ENCODE results near the gene SLC9A2. TPM values are rescaled to one million over a fixed set of nuclear protein-coding genes. Genes with fewer than 3 reads are reported as not detected.
A peak's percentile ranks its signal among the peaks of the same experiment; 100 is the strongest.

SLC9A2 gene
- total RNA-seq, 1 donor from 2014 or later: 10.0 TPM

DNA sequence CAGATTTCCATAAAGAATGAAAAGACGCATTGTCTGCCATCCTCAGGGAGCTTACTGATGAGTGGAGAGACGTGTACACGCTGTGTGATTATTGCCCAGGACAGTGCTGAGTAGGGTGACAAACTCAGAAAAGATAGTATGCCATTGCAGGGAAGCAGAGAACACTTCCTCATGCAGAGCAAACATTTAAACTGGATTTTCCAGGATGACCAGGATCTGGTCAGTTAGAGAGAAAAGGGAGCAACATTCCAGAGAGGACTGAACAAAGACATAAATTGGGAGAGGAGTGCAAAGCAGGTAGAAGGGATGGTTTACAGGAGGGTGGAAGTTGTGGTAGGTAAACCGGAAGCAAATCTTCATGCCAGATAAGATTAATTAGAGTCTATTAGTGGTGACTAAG, 2.3 kb downstream of the SLC9A2 start:
- no peak overlapping the region for H3K27ac Mint-ChIP-seq
- DNase-seq (ENCODE audit: extremely low spot score, unreplicated experiment): no peak
- peaks cover 71% of the 10 kb centered on the region for H3K27me3 Mint-ChIP-seq
- H3K4me1 Mint-ChIP-seq (ENCODE audit: unreplicated experiment): peaks cover 11% of the 10 kb centered on the region
- H3K9me3 Mint-ChIP-seq: no peaks in the 10 kb centered on the region
- TF ChIP-seq, protein P1, sequence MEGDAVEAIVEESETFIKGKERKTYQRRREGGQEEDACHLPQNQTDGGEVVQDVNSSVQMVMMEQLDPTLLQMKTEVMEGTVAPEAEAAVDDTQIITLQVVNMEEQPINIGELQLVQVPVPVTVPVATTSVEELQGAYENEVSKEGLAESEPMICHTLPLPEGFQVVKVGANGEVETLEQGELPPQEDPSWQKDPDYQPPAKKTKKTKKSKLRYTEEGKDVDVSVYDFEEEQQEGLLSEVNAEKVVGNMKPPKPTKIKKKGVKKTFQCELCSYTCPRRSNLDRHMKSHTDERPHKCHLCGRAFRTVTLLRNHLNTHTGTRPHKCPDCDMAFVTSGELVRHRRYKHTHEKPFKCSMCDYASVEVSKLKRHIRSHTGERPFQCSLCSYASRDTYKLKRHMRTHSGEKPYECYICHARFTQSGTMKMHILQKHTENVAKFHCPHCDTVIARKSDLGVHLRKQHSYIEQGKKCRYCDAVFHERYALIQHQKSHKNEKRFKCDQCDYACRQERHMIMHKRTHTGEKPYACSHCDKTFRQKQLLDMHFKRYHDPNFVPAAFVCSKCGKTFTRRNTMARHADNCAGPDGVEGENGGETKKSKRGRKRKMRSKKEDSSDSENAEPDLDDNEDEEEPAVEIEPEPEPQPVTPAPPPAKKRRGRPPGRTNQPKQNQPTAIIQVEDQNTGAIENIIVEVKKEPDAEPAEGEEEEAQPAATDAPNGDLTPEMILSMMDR (conservative IDR thresholded peaks at IDR 0.05): no peak
- peak overlapping the region; percentile 61 for H3K4me3 Mint-ChIP-seq
- no peaks in the 10 kb centered on the region for H3K36me3 Mint-ChIP-seq

DNA sequence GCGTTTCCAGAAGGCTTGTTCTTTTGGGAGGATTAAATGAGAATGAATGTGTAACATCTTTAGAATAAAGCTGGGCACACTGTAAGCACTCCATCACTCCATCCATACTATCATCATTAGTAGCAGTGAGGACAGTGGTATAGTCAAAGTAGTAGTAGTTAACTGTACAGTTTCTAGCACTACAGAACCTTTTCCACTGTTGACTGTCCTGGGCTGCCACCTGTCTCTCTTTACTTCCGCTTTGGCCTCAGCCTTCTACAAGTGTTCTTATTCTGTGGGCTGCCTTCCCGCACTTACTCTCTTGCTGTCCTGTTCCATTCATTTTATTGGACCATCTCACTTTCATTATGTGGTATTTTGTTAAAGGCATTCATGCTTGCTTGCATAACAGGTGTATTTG, 3.3 kb downstream of the SLC9A2 start:
- DNase-seq (ENCODE audit: extremely low spot score, unreplicated experiment): no peak
- peaks cover 11% of the 10 kb centered on the region for H3K4me1 Mint-ChIP-seq (ENCODE audit: unreplicated experiment)
- peak overlapping the region; percentile 43 for H3K4me3 Mint-ChIP-seq
- H3K9me3 Mint-ChIP-seq: no peaks in the 10 kb centered on the region
- peaks cover 63% of the 10 kb centered on the region for H3K27me3 Mint-ChIP-seq
- TF ChIP-seq, protein P1 (conservative IDR thresholded peaks at IDR 0.05): no peak
- no peaks in the 10 kb centered on the region for H3K36me3 Mint-ChIP-seq
- H3K27ac Mint-ChIP-seq: no peak overlapping the region

DNA sequence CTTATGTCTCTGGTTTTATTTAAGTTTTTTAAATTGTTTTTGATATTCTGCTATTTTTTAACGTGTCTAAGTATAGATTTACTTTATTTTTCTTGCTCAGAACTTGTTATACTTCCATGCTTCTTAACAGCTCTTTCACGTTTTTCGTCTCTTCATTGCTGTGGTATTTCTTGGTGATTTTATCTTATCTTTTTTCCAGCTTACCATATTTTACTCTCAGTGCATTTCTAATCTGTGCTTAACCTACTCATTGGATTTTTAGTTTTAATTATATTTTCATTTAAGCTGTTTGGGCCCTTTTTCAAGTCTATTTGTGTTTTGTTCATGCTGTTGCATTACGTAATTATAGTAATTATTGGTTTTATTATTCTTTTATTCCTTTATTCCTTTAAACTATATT, 11.1 kb downstream of the SLC9A2 start:
- TF ChIP-seq, protein P1 (conservative IDR thresholded peaks at IDR 0.05): no peak

DNA sequence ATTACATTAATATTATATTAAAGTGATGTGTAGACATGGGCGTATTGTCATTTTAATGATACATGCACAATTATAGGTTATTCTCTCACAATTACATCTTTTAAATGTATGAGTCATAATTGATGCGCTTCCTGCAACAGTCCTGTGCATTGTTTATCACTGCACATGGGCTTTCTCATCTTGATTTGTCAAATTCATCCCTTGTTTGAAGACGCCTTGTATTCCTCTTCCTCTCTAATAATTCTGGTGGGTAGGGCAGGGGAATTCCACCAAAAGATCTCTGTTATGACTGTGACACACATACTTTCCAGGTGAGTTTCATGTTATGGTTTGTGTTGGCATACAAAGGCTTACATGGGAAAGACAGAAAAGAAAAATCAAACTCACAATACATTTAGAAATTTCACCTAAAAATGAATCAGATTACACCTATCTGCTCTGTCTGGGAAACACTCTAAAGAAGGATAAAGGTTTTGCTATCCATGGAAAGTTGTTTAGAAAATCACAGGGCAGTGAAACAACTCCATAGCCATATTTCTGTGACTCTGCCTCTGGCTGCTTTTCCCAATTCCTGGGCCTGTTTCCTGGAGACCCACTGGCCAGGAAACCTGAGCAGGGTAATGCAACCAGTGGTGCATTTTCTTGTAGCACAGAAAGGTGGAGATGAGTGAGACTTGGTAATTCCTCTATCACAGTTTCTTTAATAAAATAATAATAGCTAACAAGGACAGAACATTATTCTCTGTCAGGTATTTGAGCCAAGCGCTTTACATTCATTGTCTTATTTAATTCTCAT, 13.2 kb downstream of the SLC9A2 start:
- Mint-ChIP-seq H3K4me3 (no peak overlapping the region), H3K4me1 (ENCODE audit: unreplicated experiment) (no peaks in the 10 kb centered on the region), H3K27me3 (no peaks in the 10 kb centered on the region), H3K9me3 (no peaks in the 10 kb centered on the region), H3K27ac (no peak overlapping the region), H3K36me3 (no peaks in the 10 kb centered on the region)
- DNase-seq (ENCODE audit: extremely low spot score, unreplicated experiment): no peak
- TF ChIP-seq, protein P1 (conservative IDR thresholded peaks at IDR 0.05): no peak

More for the DNA sequence above, 11.1 kb downstream of the SLC9A2 start:
- Mint-ChIP-seq H3K9me3 (no peaks in the 10 kb centered on the region), H3K4me1 (ENCODE audit: unreplicated experiment) (no peaks in the 10 kb centered on the region), H3K27ac (no peak overlapping the region), H3K36me3 (no peaks in the 10 kb centered on the region), H3K4me3 (no peak overlapping the region), H3K27me3 (peaks cover 4% of the 10 kb centered on the region)
- no peak for DNase-seq (ENCODE audit: extremely low spot score, unreplicated experiment)

DNA sequence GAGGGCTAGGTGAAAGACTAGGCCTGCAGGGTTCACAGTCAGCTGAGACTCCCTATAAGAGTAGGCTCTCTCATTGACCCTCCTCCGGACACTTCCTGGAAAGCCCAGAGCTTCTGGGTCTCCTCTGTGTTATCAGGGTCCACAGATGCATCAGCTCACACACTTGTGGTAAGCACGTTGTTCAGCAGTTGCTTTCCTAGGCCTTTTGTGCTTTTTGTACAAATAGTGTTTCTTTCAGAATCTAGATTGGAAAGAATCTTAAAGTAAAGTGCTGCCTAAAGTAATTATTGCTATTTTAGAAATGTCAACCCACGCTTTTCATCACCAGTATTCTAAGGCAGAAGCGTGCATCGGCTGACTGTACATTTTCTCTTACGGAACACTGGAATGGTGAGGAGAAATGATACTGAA, 15.5 kb downstream of the SLC9A2 start:
- DNase-seq (ENCODE audit: extremely low spot score, unreplicated experiment): no peak
- H3K4me3 Mint-ChIP-seq: no peak overlapping the region
- H3K9me3 Mint-ChIP-seq: no peaks in the 10 kb centered on the region
- peaks cover 7% of the 10 kb centered on the region for H3K27me3 Mint-ChIP-seq
- TF ChIP-seq, protein P1 (conservative IDR thresholded peaks at IDR 0.05): no peak
- H3K4me1 Mint-ChIP-seq (ENCODE audit: unreplicated experiment): no peaks in the 10 kb centered on the region
- no peaks in the 10 kb centered on the region for H3K36me3 Mint-ChIP-seq
- H3K27ac Mint-ChIP-seq: no peak overlapping the region
